ENCODE data around the gene PRKD1.
"Not testable (repeated sequence)": the region's sequence is repeated elsewhere in the genome, so short reads cannot be mapped to it uniquely, and the experiment has no call there.

The PRKD1 gene

GRCh38 chr14:29738950-29739349, 188.7 kb downstream of the PRKD1 start:
- DNase-seq (ENCODE audit: low spot score) = no peak

- no peak for DNase-seq (ENCODE audit: low spot score)
Measured at GRCh38 chr14:29738056-29738455, 189.6 kb downstream of the PRKD1 start.

GRCh38 chr14:29735459-29735858, 192.2 kb downstream of the PRKD1 start:
- no peak for DNase-seq (ENCODE audit: low spot score)

- no peak for DNase-seq (ENCODE audit: low spot score)
Measured at GRCh38 chr14:29734732-29735131, 192.9 kb downstream of the PRKD1 start.

GRCh38 chr14:29726560-29727331, 200.9 kb downstream of the PRKD1 start:
- not testable (repeated sequence) for DNase-seq (ENCODE audit: low spot score)

- DNase-seq (ENCODE audit: low spot score) = no peak
Measured at GRCh38 chr14:29724991-29725390, 202.7 kb downstream of the PRKD1 start.

GRCh38 chr14:29722831-29723230, 204.8 kb downstream of the PRKD1 start:
- no peak for DNase-seq (ENCODE audit: low spot score)

- DNase-seq (ENCODE audit: low spot score) = no peak
Measured at GRCh38 chr14:29721586-29721985, 206.1 kb downstream of the PRKD1 start.

GRCh38 chr14:29717901-29718300, 209.7 kb downstream of the PRKD1 start:
- no peak for DNase-seq (ENCODE audit: low spot score)

GRCh38 chr14:29716150-29716549, 211.5 kb downstream of the PRKD1 start:
- DNase-seq (ENCODE audit: low spot score) = no peak

GRCh38 chr14:29712601-29713000, 215.0 kb downstream of the PRKD1 start:
- DNase-seq (ENCODE audit: low spot score) = no peak

GRCh38 chr14:29710015-29710414, 217.6 kb downstream of the PRKD1 start:
- no peak for DNase-seq (ENCODE audit: low spot score)

- no peak for DNase-seq (ENCODE audit: low spot score)
Measured at GRCh38 chr14:29709490-29709889, 218.2 kb downstream of the PRKD1 start.

GRCh38 chr14:29706700-29707099, 220.9 kb downstream of the PRKD1 start:
- no peak for DNase-seq (ENCODE audit: low spot score)

- no peak for DNase-seq (ENCODE audit: low spot score)
Measured at GRCh38 chr14:29705801-29706200, 221.8 kb downstream of the PRKD1 start.

GRCh38 chr14:29689597-29689996, 238.1 kb downstream of the PRKD1 start:
- DNase-seq (ENCODE audit: low spot score) = not testable (repeated sequence)

- no peak for DNase-seq (ENCODE audit: low spot score)
Measured at GRCh38 chr14:29687866-29688265, 239.8 kb downstream of the PRKD1 start.

- DNase-seq (ENCODE audit: low spot score) = no peak
Measured at GRCh38 chr14:29687071-29687765, 240.4 kb downstream of the PRKD1 start.

GRCh38 chr14:29684926-29685325, 242.7 kb downstream of the PRKD1 start:
- no peak for DNase-seq (ENCODE audit: low spot score)

GRCh38 chr14:29682789-29683188, 244.9 kb downstream of the PRKD1 start:
- DNase-seq (ENCODE audit: low spot score) = no peak

- no peak for DNase-seq (ENCODE audit: low spot score)
Measured at GRCh38 chr14:29681316-29681715, 246.3 kb downstream of the PRKD1 start.

- no peak for DNase-seq (ENCODE audit: low spot score)
Measured at GRCh38 chr14:29674566-29675285, 252.9 kb downstream of the PRKD1 start.

- DNase-seq (ENCODE audit: low spot score) = no peak
Measured at GRCh38 chr14:29672831-29673230, 254.8 kb downstream of the PRKD1 start.
